Endometrial microvascular endothelial cells (primary cell): ENCODE results near the gene RAB37. TPM values are rescaled to one million over a fixed set of nuclear protein-coding genes. Genes with fewer than 3 reads are reported as not detected.

Experiments
- in situ Hi-C: cut with HindIII; loops from 2 replicates; pipeline ENCODE4 v1.10.0; 2017; ENCODE audit warnings: low sequenced_read_pairs, low pct_unique_long_range_greater_than_20kb; ENCODE audit errors: inconsistent ontology term
- total RNA-seq: library from RNA; depleted of rRNA; stranded (reverse); fragments of >200 nt; gene quantifications from one replicate; pipeline ENCODE4 v1.2.3, GENCODE V29; 2015; ENCODE audit errors: inconsistent ontology term

Gene RAB37
- total RNA-seq, 1 donor from 2014 or later, result not detected

DNA sequence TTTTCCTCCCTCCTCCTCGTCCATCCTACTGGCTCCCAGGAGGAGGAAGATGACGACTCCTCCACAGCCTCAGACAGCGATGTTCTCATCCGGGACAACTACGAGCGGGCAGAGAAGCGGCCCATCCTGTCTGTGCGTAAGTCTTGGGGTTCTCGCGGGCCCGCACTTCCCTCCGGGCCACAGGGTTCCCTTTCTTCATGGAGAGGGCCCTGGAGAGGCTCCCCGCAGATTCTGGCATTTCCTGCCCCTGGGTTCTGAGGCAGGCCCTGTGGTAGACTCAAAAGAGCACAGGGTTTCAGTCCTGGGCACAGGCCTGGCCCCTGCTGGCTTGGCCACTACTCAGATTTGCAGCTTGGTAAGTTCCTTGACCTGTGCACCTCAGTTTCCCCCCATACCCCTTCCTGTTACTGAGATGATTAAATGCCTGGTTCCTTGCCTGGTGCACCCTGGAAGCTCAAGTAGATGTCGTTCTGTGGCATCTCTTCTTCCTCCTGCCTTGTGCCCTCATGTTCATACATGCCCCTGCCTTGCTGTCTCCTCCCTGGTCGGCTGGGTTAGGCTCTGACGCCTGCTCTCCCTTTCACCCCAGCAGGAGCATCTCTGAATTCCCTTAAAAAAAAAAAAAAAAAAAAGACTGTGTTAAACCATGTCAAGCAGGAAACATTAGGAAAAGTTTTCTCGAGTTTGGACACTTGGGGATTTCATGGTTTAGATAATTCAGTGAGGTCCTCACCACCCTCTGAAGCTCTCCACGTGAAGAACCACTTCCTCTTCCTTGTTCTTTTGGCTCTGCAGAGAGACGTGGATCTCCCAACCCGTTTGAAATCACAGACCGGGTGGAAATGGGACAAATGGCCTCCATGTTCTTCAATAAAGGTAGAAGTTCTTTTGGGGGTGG, 53.4 kb downstream of the RAB37 start:
- in situ Hi-C loops, result no loop called here

DNA sequence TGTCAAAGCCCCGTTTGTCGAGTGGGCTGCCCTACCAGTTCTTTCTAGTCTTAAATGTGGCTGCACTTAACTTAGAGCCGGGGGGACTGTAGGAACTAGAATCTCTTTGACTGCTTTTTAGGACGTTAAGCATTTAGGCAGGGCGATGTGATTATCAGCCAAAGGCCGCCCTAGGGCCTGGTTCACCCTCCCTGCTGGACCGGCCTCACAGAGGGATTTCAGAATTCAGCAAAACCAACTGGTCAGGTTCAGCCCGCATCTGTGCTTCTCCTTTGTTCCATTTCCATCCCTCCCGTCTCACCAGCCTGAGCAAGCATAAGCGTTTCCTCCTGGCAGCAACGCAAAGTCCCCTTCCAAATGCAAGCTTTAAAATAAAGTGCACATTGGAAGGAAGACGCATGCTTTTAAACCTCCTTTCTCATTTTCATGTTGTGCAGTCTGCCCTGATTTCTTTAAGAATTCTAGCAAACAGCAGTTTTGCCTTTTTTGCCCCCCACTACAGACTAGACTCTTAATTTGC, 55.6 kb downstream of the RAB37 start:
- in situ Hi-C loops, result no loop called here

DNA sequence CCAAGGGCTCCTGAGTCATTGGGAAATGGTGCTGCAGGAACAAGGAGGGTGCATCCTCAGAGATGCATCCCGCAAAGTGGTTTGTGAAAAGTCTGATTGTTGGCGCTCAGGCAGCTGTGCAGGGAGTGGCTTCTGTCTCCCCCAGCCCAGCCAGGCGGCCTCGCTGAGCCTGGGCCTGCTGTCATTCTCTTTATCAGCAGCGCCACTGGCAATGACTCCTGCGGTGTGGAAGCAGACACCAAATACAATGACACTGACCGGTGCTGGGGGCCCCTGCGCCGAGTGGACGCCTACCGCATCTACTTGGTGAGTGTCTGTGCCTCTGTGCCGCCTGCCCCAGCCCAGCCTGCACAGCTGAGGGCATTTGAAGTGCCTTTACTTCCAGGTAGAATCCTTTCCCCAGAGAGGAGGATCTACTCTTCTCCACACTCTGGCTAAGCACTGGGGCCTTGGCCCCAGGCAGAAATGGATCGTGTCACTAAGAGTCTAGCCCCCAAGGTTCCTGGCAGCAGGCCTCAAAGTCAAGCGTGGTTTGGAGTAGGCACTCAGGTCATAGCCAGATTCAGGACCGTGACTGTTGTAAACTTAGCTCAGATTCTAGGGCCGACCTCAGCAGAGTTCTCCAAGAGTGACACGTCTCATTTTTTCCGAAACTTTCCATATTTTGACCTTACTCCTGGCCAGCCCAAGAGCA, 58.4 kb downstream of the RAB37 start:
- in situ Hi-C loops, result no loop called here

DNA sequence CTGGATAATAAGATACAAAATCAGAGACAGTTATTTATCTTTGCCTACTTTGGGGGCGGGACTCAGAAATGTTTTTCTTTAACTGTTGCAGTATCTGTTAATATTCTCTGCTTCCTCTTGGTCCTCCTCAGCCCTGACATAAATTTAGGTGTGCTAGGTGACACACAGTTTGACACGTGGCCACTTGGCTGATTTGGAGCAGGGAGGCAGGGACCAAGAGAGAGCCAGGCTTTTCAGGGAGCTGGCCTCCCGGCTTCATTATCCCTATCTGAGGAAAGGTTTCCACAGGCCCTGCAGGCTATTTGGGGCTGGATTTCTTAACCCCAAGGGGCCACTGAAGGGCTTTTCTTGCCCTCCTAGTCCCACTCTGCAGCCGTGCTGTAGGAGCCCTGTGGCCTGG, 59.2 kb downstream of the RAB37 start:
- in situ Hi-C loops, result no loop called here

DNA sequence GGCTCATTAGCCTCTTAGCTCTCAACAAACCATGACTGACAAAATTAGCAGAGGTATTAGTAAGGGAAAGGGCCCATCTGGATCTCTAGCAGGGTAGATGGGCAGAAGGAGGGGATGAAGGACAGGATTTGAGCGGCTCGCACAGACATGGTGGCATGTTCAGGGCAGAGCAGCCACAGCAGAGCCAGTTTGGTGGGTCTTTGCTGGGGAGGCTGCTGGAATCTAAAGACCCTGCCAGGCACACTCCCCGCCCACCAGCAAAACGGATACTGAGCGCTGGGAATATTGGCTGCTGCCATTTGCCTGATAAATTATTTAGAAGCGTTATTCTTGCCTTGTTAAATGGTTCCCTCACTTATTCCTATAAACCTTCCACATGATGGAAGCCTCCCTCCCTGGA, 59.8 kb downstream of the RAB37 start:
- in situ Hi-C loops, result no loop called here

Other genes starting within 250 kb of the RAB37 start
- gene CD300LB, start 205.8 kb upstream of the RAB37 start, total RNA-seq, result not detected
- not detected for gene CD300C, start 191.1 kb upstream of the RAB37 start, total RNA-seq
- gene CD300H, start 169.7 kb upstream of the RAB37 start, total RNA-seq, result not detected
- gene CD300LD, start 145.0 kb upstream of the RAB37 start, total RNA-seq, result not detected
- not detected for gene CD300E, start 113.5 kb upstream of the RAB37 start, total RNA-seq
- gene CD300LF, start 24.3 kb upstream of the RAB37 start, total RNA-seq, result not detected
- gene NHERF1, start 11.4 kb downstream of the RAB37 start, total RNA-seq, result 23.1 TPM
- gene NAT9, start 39.1 kb downstream of the RAB37 start, total RNA-seq, result 24.6 TPM
- gene GRIN2C, start 122.6 kb downstream of the RAB37 start, total RNA-seq, result not detected
- 73.7 TPM for gene FDXR, start 135.7 kb downstream of the RAB37 start, total RNA-seq
- gene FADS6, start 156.4 kb downstream of the RAB37 start, total RNA-seq, result not detected
- gene USH1G, start 186.0 kb downstream of the RAB37 start, total RNA-seq, result not detected
- not detected for gene OTOP2, start 187.0 kb downstream of the RAB37 start, total RNA-seq
- not detected for gene OTOP3, start 198.6 kb downstream of the RAB37 start, total RNA-seq
- gene HID1, start 235.5 kb downstream of the RAB37 start, total RNA-seq, result 5.2 TPM